HG02642 (cell line): ENCODE results near the gene HAUS7.
"Not testable (repeated sequence)": the region's sequence is repeated elsewhere in the genome, so short reads cannot be mapped to it uniquely, and the experiment has no call there.

ENCODE experiments used
- ATAC-seq: cut with Tn5 transposase; IDR thresholded peaks from one replicate; pipeline ENCODE4 v1.9.1; 2021; ENCODE audit warnings: mild to moderate bottlenecking; ENCODE audit not compliant: unreplicated experiment, poor library complexity

HAUS7 gene

GRCh38 chrX:153412746-153413720, 57.3 kb downstream of the HAUS7 start:
- ATAC-seq = no peak

- no peak for ATAC-seq
These were observed 58.3 kb downstream of the HAUS7 start for GRCh38 chrX:153411988-153412574.

- peak; percentile 76 for ATAC-seq
These were observed 59.0 kb downstream of the HAUS7 start, which contains the start of gene ZFP92 for GRCh38 chrX:153411255-153411987. Gene ZFP92, plus strand, starts transcription at chrX:153411472. Its CDS starts 6,851 bp downstream, at chrX:153418323.

GRCh38 chrX:153410888-153411254, 59.5 kb downstream of the HAUS7 start:
- ATAC-seq = no peak

GRCh38 chrX:153410373-153410772, 60.0 kb downstream of the HAUS7 start:
- ATAC-seq = no peak

- no peak for ATAC-seq
These were observed 60.8 kb downstream of the HAUS7 start for GRCh38 chrX:153409414-153410101.

GRCh38 chrX:153408871-153409351, 61.5 kb downstream of the HAUS7 start:
- no peak for ATAC-seq

GRCh38 chrX:153408221-153408721, 62.1 kb downstream of the HAUS7 start:
- ATAC-seq = no peak

GRCh38 chrX:153407736-153408135, 62.6 kb downstream of the HAUS7 start:
- ATAC-seq = no peak

GRCh38 chrX:153406903-153407302, 63.5 kb downstream of the HAUS7 start:
- no peak for ATAC-seq

- ATAC-seq = no peak
These were observed 64.4 kb downstream of the HAUS7 start for GRCh38 chrX:153406011-153406410.

- no peak for ATAC-seq
These were observed 65.0 kb downstream of the HAUS7 start for GRCh38 chrX:153405426-153405825.

GRCh38 chrX:153404333-153404732, 66.0 kb downstream of the HAUS7 start:
- ATAC-seq = not testable (repeated sequence)

GRCh38 chrX:153401133-153401764, 69.1 kb downstream of the HAUS7 start, which contains the start of gene PNMA6E:
Gene PNMA6E, minus strand, starts transcription at chrX:153401350. Its CDS starts 2,501 bp downstream, at chrX:153398849.
- ATAC-seq = no peak

GRCh38 chrX:153400146-153401132, 69.9 kb downstream of the HAUS7 start:
- ATAC-seq = no peak

- ATAC-seq = no peak
These were observed 72.0 kb downstream of the HAUS7 start for GRCh38 chrX:153398275-153398960.
